Measurements from ENCODE around the gene RFPL3. TPM values are rescaled to one million over a fixed set of nuclear protein-coding genes. Genes with fewer than 3 reads are reported as not detected.
"Not testable (repeated sequence)": the region's sequence is repeated elsewhere in the genome, so short reads cannot be mapped to it uniquely, and the experiment has no call there.

RFPL3 gene
- polyA plus RNA-seq, 2 of the 4 experiments (the other 2 are of a cell fraction): not detected

DNA sequence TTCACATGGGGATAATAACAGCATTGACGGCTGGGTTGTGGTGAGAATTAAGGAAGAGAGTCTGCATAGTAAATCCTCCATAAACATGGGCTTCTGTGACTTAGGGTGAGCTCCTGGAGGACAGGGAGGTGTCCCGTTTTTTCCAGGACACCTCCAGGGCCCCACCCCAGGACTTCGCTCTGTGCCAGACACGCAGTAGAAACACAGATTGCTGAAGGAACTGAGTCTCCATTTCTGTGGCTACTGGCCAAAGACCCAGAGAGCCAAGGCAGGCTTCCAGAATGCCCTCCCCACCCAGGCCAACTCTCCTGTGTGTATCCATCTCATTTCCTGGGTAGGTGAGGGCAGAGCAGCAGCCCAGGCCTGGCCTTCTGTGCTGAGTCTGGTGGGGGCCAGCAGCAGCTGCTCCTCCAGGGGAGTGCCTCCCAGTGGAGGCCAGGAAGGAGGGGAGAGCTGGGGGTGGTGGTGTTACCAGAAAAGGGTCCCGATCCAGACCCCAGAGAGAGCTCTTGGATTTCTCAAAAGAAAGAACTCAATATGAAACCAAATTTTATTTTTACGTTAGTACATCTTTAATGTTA lies 9.5 kb upstream of the RFPL3 start:
- H3K9me3 ChIP-seq: no peaks in the 10 kb centered on the region
- ChIA-PET CTCF (no interaction called here), POLR2A (no interaction called here)
- TF ChIP-seq, protein P1, sequence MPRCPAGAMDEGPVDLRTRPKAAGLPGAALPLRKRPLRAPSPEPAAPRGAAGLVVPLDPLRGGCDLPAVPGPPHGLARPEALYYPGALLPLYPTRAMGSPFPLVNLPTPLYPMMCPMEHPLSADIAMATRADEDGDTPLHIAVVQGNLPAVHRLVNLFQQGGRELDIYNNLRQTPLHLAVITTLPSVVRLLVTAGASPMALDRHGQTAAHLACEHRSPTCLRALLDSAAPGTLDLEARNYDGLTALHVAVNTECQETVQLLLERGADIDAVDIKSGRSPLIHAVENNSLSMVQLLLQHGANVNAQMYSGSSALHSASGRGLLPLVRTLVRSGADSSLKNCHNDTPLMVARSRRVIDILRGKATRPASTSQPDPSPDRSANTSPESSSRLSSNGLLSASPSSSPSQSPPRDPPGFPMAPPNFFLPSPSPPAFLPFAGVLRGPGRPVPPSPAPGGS (IDR thresholded peaks at IDR 0.05): no peak
- TF ChIP-seq, protein P2, sequence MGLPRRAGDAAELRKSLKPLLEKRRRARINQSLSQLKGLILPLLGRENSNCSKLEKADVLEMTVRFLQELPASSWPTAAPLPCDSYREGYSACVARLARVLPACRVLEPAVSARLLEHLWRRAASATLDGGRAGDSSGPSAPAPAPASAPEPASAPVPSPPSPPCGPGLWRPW (IDR thresholded peaks at IDR 0.05): no peak
- TF ChIP-seq RNF2 (IDR thresholded peaks at IDR 0.05; ENCODE audit: borderline replicate concordance, low read depth) (no peak), FOXS1 (CRISPR knock-in tag; IDR thresholded peaks at IDR 0.05) (no peak)
- no peak overlapping the region for H3K4me2 ChIP-seq
- no peak for FAIRE-seq
- WGBS (ENCODE audit: missing lambda C conversion rate): 70% methylated on average over 5 of the region's 6 CpGs
- no peak overlapping the region for H3K27ac ChIP-seq
- no peaks in the 10 kb centered on the region for H3K4me1 ChIP-seq
- ATAC-seq: no peak
- DNase-seq (ENCODE audit: low read depth in 1 of 2, low spot score in 1 of 2): no peak
- no peak overlapping the region for H3K4me3 ChIP-seq

DNA sequence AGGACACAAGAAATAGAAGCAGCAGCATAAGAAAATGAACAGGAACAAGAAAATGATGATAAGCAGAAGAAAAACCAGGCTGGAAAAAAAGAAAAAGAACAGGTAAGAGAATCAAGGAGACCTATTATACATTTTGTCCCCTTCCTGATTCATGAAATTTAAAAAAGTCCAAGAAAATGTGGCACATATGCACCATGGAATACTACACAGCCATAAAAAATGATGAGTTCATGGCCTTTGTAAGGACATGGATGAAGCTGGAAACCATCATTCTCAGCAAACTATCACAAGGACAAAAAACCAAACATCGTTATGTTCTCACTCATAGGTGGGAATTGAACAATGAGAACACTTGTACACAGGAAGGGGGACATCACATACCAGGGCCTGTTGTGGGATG lies 5.8 kb upstream of the RFPL3 start:
- FAIRE-seq; H3K4me1 ChIP-seq; ATAC-seq; POLR2A ChIA-PET; H3K4me2 ChIP-seq; H3K27ac ChIP-seq; H3K9me3 ChIP-seq; DNase-seq (ENCODE audit: low read depth in 1 of 2, low spot score in 1 of 2); H3K4me3 ChIP-seq; CTCF ChIA-PET: not testable (repeated sequence)
- WGBS (ENCODE audit: missing lambda C conversion rate): 0% methylated on average over 1 of the region's 1 CpG

DNA sequence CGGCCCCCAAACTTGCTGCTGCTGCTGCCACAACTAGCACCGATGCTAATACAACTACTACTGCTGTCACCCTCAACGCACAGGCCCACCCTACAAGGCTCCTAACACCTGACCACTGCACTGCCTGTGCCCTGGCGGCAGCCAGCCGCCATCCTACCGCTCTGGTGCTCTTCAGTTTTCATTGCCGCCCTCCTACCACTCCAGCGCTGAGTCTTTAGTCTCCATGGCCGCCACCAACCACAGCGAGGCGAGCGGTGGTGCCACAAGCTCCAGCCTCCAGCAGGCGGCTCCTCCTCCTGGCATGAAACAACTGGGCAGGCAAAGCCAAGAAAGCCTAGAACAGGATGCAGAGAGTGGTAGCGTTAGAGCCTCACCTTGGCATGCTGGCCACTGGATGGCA lies 5.0 kb upstream of the RFPL3 start:
- TF ChIP-seq, protein P3, sequence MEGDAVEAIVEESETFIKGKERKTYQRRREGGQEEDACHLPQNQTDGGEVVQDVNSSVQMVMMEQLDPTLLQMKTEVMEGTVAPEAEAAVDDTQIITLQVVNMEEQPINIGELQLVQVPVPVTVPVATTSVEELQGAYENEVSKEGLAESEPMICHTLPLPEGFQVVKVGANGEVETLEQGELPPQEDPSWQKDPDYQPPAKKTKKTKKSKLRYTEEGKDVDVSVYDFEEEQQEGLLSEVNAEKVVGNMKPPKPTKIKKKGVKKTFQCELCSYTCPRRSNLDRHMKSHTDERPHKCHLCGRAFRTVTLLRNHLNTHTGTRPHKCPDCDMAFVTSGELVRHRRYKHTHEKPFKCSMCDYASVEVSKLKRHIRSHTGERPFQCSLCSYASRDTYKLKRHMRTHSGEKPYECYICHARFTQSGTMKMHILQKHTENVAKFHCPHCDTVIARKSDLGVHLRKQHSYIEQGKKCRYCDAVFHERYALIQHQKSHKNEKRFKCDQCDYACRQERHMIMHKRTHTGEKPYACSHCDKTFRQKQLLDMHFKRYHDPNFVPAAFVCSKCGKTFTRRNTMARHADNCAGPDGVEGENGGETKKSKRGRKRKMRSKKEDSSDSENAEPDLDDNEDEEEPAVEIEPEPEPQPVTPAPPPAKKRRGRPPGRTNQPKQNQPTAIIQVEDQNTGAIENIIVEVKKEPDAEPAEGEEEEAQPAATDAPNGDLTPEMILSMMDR (IDR thresholded peaks at IDR 0.05): no peak
- TF ChIP-seq SMC3 (IDR thresholded peaks at IDR 0.05) (no peak), ZC3H11A (IDR thresholded peaks at IDR 0.05) (no peak), EP300 (IDR thresholded peaks at IDR 0.05) (no peak), RNF2 (IDR thresholded peaks at IDR 0.05; ENCODE audit: borderline replicate concordance, low read depth) (no peak), MAZ (IDR thresholded peaks at IDR 0.05; ENCODE audit: borderline replicate concordance, low read depth, low read length) (no peak), BHLHE40 (IDR thresholded peaks at IDR 0.05; ENCODE audit: low read depth, low read length) (no peak), FOSB (CRISPR knock-in tag; IDR thresholded peaks at IDR 0.05) (no peak), HEYL (CRISPR knock-in tag; IDR thresholded peaks at IDR 0.05) (no peak), GATA3 (IDR thresholded peaks at IDR 0.05; ENCODE audit: borderline replicate concordance) (no peak)
- TF ChIP-seq, protein P4, sequence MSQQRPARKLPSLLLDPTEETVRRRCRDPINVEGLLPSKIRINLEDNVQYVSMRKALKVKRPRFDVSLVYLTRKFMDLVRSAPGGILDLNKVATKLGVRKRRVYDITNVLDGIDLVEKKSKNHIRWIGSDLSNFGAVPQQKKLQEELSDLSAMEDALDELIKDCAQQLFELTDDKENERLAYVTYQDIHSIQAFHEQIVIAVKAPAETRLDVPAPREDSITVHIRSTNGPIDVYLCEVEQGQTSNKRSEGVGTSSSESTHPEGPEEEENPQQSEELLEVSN (IDR thresholded peaks at IDR 0.05; ENCODE audit: borderline replicate concordance, low read depth): no peak
- TF ChIP-seq, protein P2 (IDR thresholded peaks at IDR 0.05): no peak
- TF ChIP-seq, protein P5, sequence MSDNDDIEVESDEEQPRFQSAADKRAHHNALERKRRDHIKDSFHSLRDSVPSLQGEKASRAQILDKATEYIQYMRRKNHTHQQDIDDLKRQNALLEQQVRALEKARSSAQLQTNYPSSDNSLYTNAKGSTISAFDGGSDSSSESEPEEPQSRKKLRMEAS (IDR thresholded peaks at IDR 0.05): no peak
- FAIRE-seq (no peak), ATAC-seq (peak in 1 of 2 experiments; percentile 34; a peak in 2 of 6 replicates), DNase-seq (ENCODE audit: low read depth in 1 of 2, low spot score in 1 of 2) (peak in 1 of 2 experiments; percentile 4)
- POLR2A ChIA-PET: no interaction called here
- Histone ChIP-seq H3K4me3 (no peak overlapping the region), H3K27ac (no peak overlapping the region), H3K4me2 (no peak overlapping the region), H3K9me3 (no peaks in the 10 kb centered on the region), H3K4me1 (no peaks in the 10 kb centered on the region)
- whole genome bisulfite sequencing (ENCODE audit: missing lambda C conversion rate): 67% methylated on average over 11 of the region's 14 CpGs
- CTCF ChIA-PET: interaction anchor here (0.6 kb wide), 1 partner anchor 13 kb away, joined by 3 read pairs; no protein-coding TSS in a partner anchor
